K562 (cell line): Measurements from ENCODE around the gene MLN. TPM values are rescaled to one million over a fixed set of nuclear protein-coding genes. Genes with fewer than 3 reads are reported as not detected.

ENCODE experiments used
- ATAC-seq: fragments of 200-7000 bp; cut with Tn5 transposase; 3 replicates; pipeline ENCODE4 v1.9.1; 2020; ENCODE audit warnings: moderate library complexity
- BruUV-seq: library from RNA; stranded (reverse); fragments of 400-500 nt; replicated peaks from 2 replicates; lab custom pipeline; 2021; lab: Mats Ljungman, UMichigan
- CTCF ChIA-PET: fragments of 300-600 bp; formaldehyde crosslinking; extraction: SDS; loops from one replicate; lab custom pipeline; 2021; ENCODE audit warnings: low intra/inter-chr PET ratio; lab: Yijun Ruan, JAX
- POLR2A ChIA-PET: fragments of 300-600, 350-650 bp; sonication (Branson Sonifier 250); formaldehyde crosslinking; extraction: SDS; loops from one replicate; lab custom pipeline; 2021; ENCODE audit warnings: antibody characterized with exemption, inconsistent platforms; lab: Yijun Ruan, JAX
- DNase-seq, 4 experiments: peaks; one replicate each; pipeline versions ENCODE4 v3.0.0 to v3.0.0-alpha.2; 2011 to 2018; ENCODE audit warnings: low spot score in 3 of 4, mixed read lengths in 3 of 4; ENCODE audit errors: extremely low read depth in 1 of 4
- FAIRE-seq: peaks from 2 replicates; lab custom pipeline; 2011; peaks lifted over from hg19 to GRCh38; lab: Jason Lieb, UNC
- H2AFZ ChIP-seq: 2 replicates; pipeline ENCODE4 v1.6.0; 2011; ENCODE audit warnings: low read depth, low read length, control low read depth, inconsistent platforms
- H3K27ac ChIP-seq: fragments of 200-600 bp; 3 replicates; pipeline ENCODE4 v1.8.0; 2011; ENCODE audit warnings: low read depth, mild to moderate bottlenecking, control low read depth, inconsistent platforms, low read length, moderate library complexity, mixed read lengths; ENCODE audit errors: extremely low read depth
- H3K27me3 ChIP-seq, 2 experiments: fragments of 300-600 bp in 1 of 2; 2 replicates in 1 of 2; 3 replicates in 1 of 2; pipeline versions ENCODE4 v1.6.0 to v1.8.0; 2011; ENCODE audit warnings: inconsistent platforms in 2 of 2, low read length in 2 of 2, mild to moderate bottlenecking in 1 of 2, mixed read lengths in 1 of 2, moderate library complexity in 1 of 2; ENCODE audit not compliant: control insufficient read depth in 2 of 2, insufficient read depth in 2 of 2
- H3K36me3 ChIP-seq: fragments of 300-600 bp; 3 replicates; pipeline ENCODE4 v1.8.0; 2011; ENCODE audit warnings: mild to moderate bottlenecking, low read length, inconsistent platforms; ENCODE audit not compliant: control insufficient read depth, insufficient read depth
- H3K4me1 ChIP-seq, 2 experiments: fragments of 200-600 bp in 1 of 2; replicated peaks in 1 of 2; 2 replicates in 1 of 2; 3 replicates in 1 of 2; pipeline versions ENCODE4 v1.5.1 to v1.8.0; 2011; ENCODE audit warnings: inconsistent platforms in 2 of 2, low read length in 2 of 2, mild to moderate bottlenecking in 1 of 2, mixed read lengths in 1 of 2, moderate library complexity in 1 of 2; ENCODE audit not compliant: control insufficient read depth in 2 of 2, insufficient read depth in 2 of 2
- H3K4me2 ChIP-seq: 2 replicates; pipeline ENCODE4 v1.6.1; 2011; ENCODE audit warnings: low read length, control low read depth, inconsistent platforms, mixed read lengths; ENCODE audit not compliant: insufficient read depth
- H3K4me3 ChIP-seq: fragments of 200-600 bp; sonication (generic), shearing (Covaris generic); 2 replicates; pipeline ENCODE4 v1.5.1; 2016; ENCODE audit warnings: control low read depth, inconsistent platforms
- H3K79me2 ChIP-seq: fragments of 200-600 bp; 3 replicates; pipeline ENCODE4 v1.8.0; 2011; ENCODE audit warnings: low read length, inconsistent platforms; ENCODE audit not compliant: control insufficient read depth, insufficient read depth
- H3K9ac ChIP-seq, 2 experiments: 2 replicates each; pipeline versions ENCODE4 v1.6.0 to v1.6.1; 2011; ENCODE audit warnings: low read depth in 2 of 2, low read length in 2 of 2, control low read depth in 1 of 2, inconsistent platforms in 1 of 2, mild to moderate bottlenecking in 1 of 2, mixed read lengths in 1 of 2; ENCODE audit not compliant: insufficient read depth in 1 of 2
- H3K9me1 ChIP-seq: one replicate; pipeline ENCODE4 v1.6.0; 2011; ENCODE audit warnings: inconsistent platforms, mild to moderate bottlenecking, low read length, moderate library complexity; ENCODE audit not compliant: control insufficient read depth, insufficient read depth
- H3K9me3 ChIP-seq: replicated peaks from 2 replicates; pipeline ENCODE4 v1.5.1; 2011; ENCODE audit warnings: low read depth, low read length, inconsistent platforms; ENCODE audit not compliant: control insufficient read depth, insufficient read depth
- H4K20me1 ChIP-seq: replicated peaks from 2 replicates; pipeline ENCODE4 v1.6.1; 2011; ENCODE audit warnings: low read length, inconsistent platforms, mixed read lengths; ENCODE audit not compliant: control insufficient read depth, insufficient read depth
- COPS2 ChIP-seq: fragments of 450-650 bp; conservative IDR thresholded peaks from 2 replicates; pipeline ENCODE4 v1.6.1; 2016; ENCODE audit warnings: mild to moderate bottlenecking, moderate library complexity
- MAFG ChIP-seq: fragments of 450-650 bp; conservative IDR thresholded peaks from 2 replicates; pipeline ENCODE4 v1.6.1; 2016; ENCODE audit warnings: missing genetic modification characterization, missing compliant biosample characterization
- PTBP1 ChIP-seq: fragments of 200-400 bp; formaldehyde crosslinking; IDR thresholded peaks from 2 replicates; pipeline ENCODE4 v1.6.1; 2017; ENCODE audit warnings: low read depth, low read length
- SNIP1 ChIP-seq: fragments of 450-650 bp; IDR thresholded peaks from 2 replicates; pipeline ENCODE4 v1.7.1; 2017; ENCODE audit warnings: low read depth, mild to moderate bottlenecking
- ZNF316 ChIP-seq: fragments of 450-650 bp; IDR thresholded peaks from 2 replicates; pipeline ENCODE4 v1.6.1; 2016
- ZNF431 ChIP-seq: sonication (generic); formaldehyde crosslinking; IDR thresholded peaks from 2 replicates; pipeline ENCODE4 v1.8.0; 2022; ENCODE audit warnings: mild to moderate bottlenecking, missing genetic modification reagents
- WGBS: fragments of 100-300 bp; shearing (Covaris generic); methylation state at CpG from one replicate; pipeline ENCODE4 v1.1.6; 2016; ENCODE audit warnings: low coverage, mixed read lengths; ENCODE audit not compliant: insufficient coverage; ENCODE audit errors: missing lambda C conversion rate; 5-methylcytosine and 5-hydroxymethylcytosine counted together
- in situ Hi-C: fragments of 300-500 bp; cut with MboI; formaldehyde crosslinking; loops from 4 replicates; pipeline ENCODE4 v1.15.0; 2018; ENCODE audit warnings: inconsistent platforms, mixed read lengths
- intact Hi-C: fragments of 100-400 bp; cut with micrococcal nuclease; formaldehyde crosslinking; loops from 2 replicates; pipeline ENCODE4 v1.14.2; 2022
- polyA plus RNA-seq, 8 experiments: library from polyadenylated mRNA; depleted of rRNA in 4 of 8; stranded (reverse) in 5 of 8; unstranded in 3 of 8; fragments of >200 nt; fragmentation: Nextera tagmentation in 2 of 8; fragmentation: Illumina TruSeq in 1 of 8; extraction: Ambion mirVana in 2 of 8; extraction: Trizol in 1 of 8; gene quantifications; 2 replicates each; pipeline versions ENCODE4 v1.2.1 to v1.2.3, GENCODE V29; 2011 to 2014; ENCODE audit warnings: inconsistent platforms in 1 of 8, missing spikeins in 1 of 8
- total RNA-seq, 7 experiments: library from RNA; depleted of rRNA in 6 of 7; stranded (reverse); fragments of >200 nt in 6 of 7; fragmentation: Illumina TruSeq in 2 of 7; extraction: Trizol in 2 of 7; gene quantifications; 2 replicates each; pipeline versions ENCODE4 v1.2.1 to v1.2.3, GENCODE V29; 2011 to 2021; ENCODE audit warnings: low replicate concordance in 1 of 7
- TF ChIP-seq, protein P1 (sequence below), 3 experiments: fragments of 200-800 bp in 1 of 3; fragments of 250-450 bp in 1 of 3; fragments of 450-650 bp in 1 of 3; sonication (Bioruptor Pico) in 1 of 3; sonication (Bioruptor generic) in 1 of 3; formaldehyde crosslinking in 1 of 3; IDR thresholded peaks; 2 replicates each; pipeline versions ENCODE4 v1.6.1 to v1.8.0; 2016 to 2022; ENCODE audit warnings: mild to moderate bottlenecking in 2 of 3, missing genetic modification characterization in 2 of 3, missing compliant biosample characterization in 1 of 3, moderate library complexity in 1 of 3

MLN gene
- total and polyA plus RNA-seq, 9 of the 15 experiments (the other 6 are each of a cell fraction or from before 2014, with no cell fraction given) = not detected

DNA sequence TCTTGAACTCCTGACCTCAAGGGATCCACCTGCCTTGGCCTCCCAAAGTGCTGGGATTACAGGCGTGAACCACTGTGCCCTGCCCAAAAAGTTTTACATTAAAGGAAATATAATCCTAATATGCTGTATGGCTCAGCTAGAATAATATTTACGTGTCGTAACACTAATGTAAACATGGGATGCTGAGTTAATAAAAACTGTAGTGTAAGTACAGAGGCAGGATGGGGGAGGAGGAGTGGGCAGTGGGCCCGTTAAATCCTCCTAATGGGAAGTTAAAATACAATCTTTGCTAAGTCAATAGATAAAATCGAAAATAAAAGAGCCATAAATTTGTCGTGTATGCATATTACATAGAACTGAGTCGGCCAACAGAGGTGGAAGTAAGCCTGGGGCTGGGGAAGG is 45.0 kb downstream of the MLN start:
- H4K20me1 ChIP-seq = 0 out of 2 replicates have a peak, but pooled peaks cover 12% of the 10 kb centered on the region
- no peak overlapping the region for H3K9ac ChIP-seq
- no peaks in the 10 kb centered on the region for H3K79me2 ChIP-seq
- no peaks in the 10 kb centered on the region for H3K9me1 ChIP-seq
- H3K4me1 ChIP-seq = peaks cover 0 to 19% of the 10 kb centered on the region in 2 experiments; a peak in 2 of 5 replicates
- H3K36me3 ChIP-seq = no peaks in the 10 kb centered on the region
- FAIRE-seq (no peak), ATAC-seq (no peak), DNase-seq (no peak)
- no peaks in the 10 kb centered on the region for H3K9me3 ChIP-seq
- 2% methylated on average over 7 of the region's 7 CpGs for WGBS
- POLR2A ChIA-PET = interaction anchor here (0.6 to 2.1 kb wide), 2 partner anchors 13 to 15 kb away, joined by 3 to 5 read pairs; no protein-coding TSS in a partner anchor
- no peak overlapping the region for H3K27ac ChIP-seq
- no TSS peak for BruUV-seq
- intact Hi-C loops = no loop called here
- no peak overlapping the region for H2AFZ ChIP-seq
- CTCF ChIA-PET = interaction anchor here (0.6 kb wide), 1 partner anchor 1511 kb away, joined by 3 read pairs; no protein-coding TSS in a partner anchor
- H3K4me3 ChIP-seq = no peak overlapping the region
- H3K4me2 ChIP-seq = no peak overlapping the region
- peaks cover 38 to 60% of the 10 kb centered on the region in 2 experiments for H3K27me3 ChIP-seq
- in situ Hi-C loops = no loop called here
- TF ChIP-seq, protein P1, sequence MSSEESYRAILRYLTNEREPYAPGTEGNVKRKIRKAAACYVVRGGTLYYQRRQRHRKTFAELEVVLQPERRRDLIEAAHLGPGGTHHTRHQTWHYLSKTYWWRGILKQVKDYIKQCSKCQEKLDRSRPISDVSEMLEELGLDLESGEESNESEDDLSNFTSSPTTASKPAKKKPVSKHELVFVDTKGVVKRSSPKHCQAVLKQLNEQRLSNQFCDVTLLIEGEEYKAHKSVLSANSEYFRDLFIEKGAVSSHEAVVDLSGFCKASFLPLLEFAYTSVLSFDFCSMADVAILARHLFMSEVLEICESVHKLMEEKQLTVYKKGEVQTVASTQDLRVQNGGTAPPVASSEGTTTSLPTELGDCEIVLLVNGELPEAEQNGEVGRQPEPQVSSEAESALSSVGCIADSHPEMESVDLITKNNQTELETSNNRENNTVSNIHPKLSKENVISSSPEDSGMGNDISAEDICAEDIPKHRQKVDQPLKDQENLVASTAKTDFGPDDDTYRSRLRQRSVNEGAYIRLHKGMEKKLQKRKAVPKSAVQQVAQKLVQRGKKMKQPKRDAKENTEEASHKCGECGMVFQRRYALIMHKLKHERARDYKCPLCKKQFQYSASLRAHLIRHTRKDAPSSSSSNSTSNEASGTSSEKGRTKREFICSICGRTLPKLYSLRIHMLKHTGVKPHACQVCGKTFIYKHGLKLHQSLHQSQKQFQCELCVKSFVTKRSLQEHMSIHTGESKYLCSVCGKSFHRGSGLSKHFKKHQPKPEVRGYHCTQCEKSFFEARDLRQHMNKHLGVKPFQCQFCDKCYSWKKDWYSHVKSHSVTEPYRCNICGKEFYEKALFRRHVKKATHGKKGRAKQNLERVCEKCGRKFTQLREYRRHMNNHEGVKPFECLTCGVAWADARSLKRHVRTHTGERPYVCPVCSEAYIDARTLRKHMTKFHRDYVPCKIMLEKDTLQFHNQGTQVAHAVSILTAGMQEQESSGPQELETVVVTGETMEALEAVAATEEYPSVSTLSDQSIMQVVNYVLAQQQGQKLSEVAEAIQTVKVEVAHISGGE (CRISPR knock-in tag; IDR thresholded peaks at IDR 0.05) = no peak
- TF ChIP-seq MAFG (tag) (peak; percentile 40; the same call in 1 of the 2 replicates), ZNF431 (CRISPR knock-in tag) (no peak), COPS2 (no peak), ZNF316 (peak; percentile 57), SNIP1 (no peak), PTBP1 (no peak)
